Kidney capillary endothelial cell (primary cell): Measurements from ENCODE around the gene NCOA7.
"Not testable (repeated sequence)": the region's sequence is repeated elsewhere in the genome, so short reads cannot be mapped to it uniquely, and the experiment has no call there.

Experiments
- DNase-seq: peaks from one replicate; pipeline ENCODE4 v3.0.0-alpha.2; 2018; ENCODE audit warnings: low spot score

The NCOA7 gene

DNA sequence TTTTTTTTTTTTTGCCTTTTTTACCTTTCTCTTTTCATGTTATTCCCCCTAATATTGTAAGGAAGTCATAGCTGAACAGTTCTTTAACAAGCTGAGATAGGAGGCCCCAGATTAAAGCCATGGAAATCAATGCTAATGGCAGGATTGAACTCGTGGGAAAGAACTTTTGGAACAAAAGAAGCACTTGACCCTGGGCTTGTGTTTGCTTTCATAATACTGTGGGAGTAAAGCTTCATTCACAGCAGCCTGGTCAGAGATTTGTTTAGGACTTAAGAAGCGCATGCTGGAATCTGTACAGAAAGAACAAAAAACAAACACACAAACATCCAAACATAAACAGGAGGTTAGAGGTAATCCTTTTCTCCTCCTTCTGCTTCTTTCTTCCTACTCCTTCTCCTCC lies 36.2 kb upstream of the NCOA7 start:
- DNase-seq, result no peak

DNA sequence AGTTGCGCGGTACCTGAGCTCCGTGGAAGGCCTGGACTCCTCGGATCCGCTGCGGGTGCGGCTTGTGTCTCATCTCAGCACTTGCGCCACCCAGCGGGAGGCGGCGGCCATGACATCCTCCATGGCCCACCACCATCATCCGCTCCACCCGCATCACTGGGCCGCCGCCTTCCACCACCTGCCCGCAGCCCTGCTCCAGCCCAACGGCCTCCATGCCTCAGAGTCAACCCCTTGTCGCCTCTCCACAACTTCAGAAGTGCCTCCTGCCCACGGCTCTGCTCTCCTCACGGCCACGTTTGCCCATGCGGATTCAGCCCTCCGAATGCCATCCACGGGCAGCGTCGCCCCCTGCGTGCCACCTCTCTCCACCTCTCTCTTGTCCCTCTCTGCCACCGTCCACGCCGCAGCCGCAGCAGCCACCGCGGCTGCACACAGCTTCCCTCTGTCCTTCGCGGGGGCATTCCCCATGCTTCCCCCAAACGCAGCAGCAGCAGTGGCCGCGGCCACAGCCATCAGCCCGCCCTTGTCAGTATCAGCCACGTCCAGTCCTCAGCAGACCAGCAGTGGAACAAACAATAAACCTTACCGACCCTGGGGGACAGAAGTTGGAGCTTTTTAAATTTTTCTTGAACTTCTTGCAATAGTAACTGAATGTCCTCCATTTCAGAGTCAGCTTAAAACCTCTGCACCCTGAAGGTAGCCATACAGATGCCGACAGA lies 31.4 kb upstream of the NCOA7 start:
- DNase-seq, result no peak

GRCh38 chr6:125759959-125760457 lies 30.8 kb upstream of the NCOA7 start:
- no peak for DNase-seq

DNA sequence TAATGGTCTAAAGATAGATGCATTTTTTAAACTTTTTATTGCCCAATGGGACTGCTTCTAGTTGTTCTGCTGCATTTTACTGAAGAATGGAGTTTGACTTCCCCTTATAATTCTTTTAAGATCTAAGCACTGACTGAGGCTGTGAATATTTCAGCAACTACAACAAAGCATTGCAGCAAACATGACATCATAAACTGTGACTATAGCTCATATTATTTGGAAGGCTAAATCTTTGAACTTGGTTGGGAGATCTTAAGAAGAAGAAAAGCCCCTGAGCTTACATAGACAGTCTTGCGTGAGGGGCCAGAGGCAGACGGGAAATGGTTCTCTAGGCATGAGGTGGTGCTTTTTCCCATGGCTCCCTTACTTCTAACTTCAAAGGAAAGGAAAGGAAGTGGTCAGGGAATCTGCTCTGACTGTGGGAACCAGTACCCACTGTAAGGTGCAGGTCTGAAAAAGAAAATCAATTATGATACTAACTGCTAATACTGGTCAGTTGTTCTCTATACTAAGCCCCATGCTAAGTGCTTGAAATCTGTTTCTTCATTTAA lies 26.6 kb upstream of the NCOA7 start:
- no peak for DNase-seq

DNA sequence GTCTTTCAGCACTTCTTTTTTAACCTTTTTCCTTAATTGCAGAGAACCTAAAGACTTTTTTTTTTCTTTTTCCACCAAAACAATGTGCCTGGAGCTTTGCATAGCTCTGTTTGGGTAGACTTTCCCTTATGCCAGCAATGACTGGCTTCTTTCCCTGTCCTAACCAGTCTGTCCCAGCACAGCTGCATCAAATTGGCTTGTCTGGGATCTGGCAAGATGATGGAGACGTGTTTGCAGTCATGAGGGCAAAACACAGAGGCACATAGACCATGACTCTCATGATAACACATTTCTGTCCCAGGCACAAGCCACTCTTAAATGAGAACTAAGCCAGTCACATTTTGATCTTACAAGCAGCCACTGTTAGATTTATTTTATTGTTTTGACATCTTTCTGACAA lies 24.8 kb upstream of the NCOA7 start:
- DNase-seq, result no peak

DNA sequence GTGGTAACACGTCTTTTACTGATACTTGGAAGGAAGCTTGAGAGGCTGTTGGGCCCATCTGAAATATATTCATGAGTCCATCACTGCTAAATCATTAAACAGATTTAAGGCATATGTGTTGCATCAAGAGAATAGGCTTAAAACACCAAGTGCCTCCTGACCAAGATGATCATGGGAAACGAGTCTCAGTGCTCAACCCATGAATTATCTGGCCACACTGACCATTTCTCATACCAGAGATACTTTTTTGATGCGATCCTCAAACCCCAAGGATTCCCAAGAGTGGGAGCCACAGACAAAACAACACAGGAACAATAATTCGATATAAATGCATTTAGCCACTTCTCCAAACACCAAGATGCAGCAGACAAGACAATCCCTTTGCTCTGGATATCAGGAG lies 24.1 kb upstream of the NCOA7 start:
- no peak for DNase-seq

- no peak for DNase-seq
These were observed 21.5 kb upstream of the NCOA7 start for GRCh38 chr6:125769147-125769783.

- no peak for DNase-seq
These were observed 17.1 kb upstream of the NCOA7 start for GRCh38 chr6:125773387-125774341.

GRCh38 chr6:125776107-125776826 lies 14.5 kb upstream of the NCOA7 start:
- DNase-seq, result not testable (repeated sequence)

DNA sequence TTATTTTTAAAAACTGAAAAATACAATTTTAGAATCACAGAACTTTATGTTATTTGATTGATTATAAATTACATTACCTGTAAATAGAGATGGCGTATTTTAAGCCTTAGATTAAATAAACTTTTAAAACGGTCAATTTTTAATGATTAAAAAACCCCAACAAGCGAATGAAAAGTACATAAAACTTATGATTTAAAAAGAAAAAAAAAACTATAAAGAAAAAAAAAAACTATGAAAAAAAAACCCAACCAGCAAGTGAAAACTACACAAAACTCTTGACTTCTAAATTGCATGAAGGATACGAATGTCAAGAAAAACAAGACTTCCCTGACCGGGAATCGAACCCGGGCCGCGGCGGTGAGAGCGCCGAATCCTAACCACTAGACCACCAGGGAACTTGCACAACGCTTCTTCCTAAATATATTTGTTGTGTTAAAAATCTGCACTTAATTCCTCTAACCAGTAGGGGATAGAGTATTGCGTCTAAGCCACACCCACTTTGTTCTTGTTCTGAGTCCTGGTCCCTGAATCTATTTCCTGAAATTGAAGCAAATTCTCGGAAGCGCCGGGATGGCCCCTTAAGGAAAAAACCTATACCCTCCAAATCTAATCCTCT lies 10.7 kb upstream of the NCOA7 start:
- DNase-seq, result peak; percentile 90

- peak; percentile 78 for DNase-seq
These were observed 10.0 kb upstream of the NCOA7 start for GRCh38 chr6:125780540-125781313.

DNA sequence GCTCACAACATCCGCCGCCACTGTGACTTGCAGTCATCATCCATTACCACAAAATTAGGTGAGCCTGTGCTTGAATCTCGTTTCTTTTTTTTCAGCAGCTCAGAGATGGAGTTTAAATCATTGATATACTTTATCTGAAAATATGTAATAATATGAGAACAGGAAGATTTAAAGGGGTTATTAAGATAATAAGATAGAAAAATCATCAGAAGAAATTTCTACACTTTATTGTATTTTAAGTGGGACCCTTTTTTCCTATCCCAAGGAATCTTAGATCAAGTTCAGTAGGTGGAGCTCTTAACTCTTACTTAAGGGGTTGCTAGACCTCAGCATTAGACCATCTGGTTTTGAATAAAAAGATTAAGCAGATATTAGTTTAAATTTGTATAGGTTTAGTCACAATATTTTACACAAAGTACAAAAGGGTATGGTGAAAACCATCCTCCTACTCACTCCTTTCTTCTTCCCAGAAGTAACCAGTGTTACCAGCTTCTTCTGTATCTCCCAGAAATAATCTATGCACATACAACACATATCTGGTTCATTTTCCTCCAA lies 9.4 kb upstream of the NCOA7 start:
- DNase-seq, result no peak

GRCh38 chr6:125784365-125784764 lies 6.4 kb upstream of the NCOA7 start:
- DNase-seq, result no peak

DNA sequence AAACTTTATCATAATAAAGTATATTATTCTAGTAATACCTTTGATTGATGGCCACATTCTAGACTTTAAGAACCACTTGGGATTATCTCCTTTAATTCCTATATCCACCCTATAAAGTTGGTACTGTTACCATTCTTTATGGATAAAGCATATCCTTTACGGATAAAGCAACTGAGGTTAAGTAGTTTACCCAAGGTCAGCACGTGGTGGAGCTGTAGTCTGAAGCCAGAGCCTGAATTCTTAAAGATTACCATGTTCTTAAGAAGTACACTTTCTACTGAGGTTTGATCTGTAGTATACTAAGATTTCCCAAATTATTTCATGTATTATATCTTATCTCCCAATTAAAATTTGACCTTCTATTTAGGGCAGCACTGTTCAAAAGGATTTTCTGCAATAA lies 3.0 kb upstream of the NCOA7 start:
- DNase-seq, result no peak

DNA sequence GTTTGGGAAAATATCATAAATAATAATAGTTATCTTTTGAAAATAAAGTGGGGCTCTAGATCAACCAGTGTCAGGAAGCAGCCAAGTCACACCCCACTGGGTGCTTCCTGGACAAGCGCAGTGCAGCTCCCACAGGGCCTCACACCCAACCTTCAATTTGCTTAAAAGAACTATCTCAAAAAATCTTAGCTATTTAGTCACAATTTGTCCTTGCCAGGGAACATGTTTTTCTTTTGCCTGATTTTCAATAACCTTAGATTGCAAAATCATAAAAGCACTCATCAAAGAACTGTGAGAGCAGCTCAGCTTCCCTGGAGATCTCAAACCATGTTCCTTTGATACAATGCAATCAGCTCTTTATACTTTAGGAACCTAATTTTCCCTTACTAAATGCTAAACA lies 1.6 kb upstream of the NCOA7 start:
- no peak for DNase-seq

DNA sequence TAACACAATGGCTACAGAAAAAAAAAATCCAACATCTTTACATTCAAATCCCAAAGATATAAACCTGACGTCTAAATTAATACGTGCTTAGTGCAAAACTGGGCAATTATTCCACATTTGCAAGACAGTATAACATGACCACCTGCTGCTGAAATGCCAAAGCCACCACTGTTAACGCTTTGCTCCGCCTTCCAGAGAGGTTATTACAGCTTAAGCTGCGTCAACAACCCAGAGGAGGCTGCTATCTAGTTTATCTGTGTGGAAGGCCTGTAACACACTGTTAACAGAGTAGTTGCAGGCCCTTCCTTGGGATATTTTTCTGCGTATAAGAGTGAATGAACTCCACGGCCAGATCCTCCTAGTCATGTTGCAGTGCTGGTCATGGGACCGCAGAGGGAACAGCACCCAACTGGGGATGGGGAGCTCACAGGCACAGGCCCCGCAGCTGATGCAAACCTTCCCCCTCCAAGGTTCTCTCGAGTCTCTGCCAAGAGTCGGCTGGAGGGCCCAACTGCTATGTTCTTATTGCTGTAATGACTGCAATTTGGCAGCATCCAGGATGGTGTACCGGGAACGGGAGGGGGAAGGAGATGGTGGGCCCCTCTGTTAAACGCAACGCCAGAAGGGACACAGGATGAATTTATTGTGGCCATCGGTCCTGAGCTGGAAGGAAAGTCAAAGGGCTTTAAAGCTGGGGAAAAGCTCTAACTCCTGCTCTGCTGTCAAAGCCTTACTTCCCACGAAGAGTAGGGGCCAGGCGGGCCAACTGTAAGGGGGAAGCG lies 993 bp upstream of the NCOA7 start:
- no peak for DNase-seq

DNA sequence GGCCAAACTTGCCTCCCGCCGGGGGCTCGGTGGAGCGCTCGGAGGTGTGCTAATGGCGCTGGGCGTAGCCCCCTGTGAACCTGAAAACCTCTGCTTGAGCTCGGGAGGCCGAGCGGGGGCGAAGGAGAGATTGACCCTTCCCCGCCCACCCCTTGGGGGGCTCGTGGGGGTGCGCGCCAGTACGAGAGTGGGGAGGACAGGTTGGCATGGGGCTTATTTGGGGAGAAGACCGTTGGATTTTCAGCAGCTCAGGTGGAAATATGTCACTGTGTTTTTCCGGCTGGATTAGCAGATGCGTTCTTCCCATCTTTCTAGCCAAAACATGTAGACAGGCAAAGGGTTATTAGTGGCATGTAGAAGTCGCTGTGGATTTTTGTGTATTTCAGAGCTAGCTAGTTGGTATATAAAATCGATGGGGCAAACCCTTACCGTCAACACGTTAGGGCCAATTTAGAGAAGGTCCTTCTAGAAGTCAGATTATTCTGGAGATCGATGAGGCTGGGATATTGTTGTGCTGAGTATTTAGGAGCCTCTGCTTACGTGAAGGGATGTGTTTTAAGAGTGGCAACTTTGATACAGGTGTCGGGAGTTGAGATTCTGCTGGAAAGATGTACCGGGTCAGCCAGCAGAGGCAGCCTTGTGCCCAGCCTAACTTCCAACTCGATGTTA lies 525 bp downstream of the NCOA7 start:
- peak; percentile 66 for DNase-seq

DNA sequence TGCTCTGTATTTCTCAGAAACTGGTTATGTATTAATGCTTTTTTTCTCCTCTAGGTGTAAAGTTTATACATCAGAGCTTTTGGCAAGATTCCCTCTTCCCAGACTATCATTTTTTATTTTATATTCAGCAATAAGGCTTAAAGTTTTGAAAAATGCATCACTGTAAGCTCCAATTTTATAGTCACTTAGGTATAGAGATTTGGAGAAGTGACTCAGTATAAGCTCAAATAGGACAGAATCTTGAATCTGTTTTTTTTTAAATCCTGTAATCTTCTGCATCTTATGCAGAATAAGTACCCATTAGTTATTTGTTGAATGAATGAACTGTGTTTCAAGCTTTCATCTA lies 1.0 kb downstream of the NCOA7 start:
- no peak for DNase-seq

- DNase-seq, result no peak
These were observed 1.4 kb downstream of the NCOA7 start for GRCh38 chr6:125792172-125792571.
